Mesenchymal stem cell (in vitro differentiated cells and primary cell): ENCODE results near the gene BORCS5.
"Not testable (repeated sequence)": the region's sequence is repeated elsewhere in the genome, so short reads cannot be mapped to it uniquely, and the experiment has no call there.

Experiments used
- DNase-seq: peaks from one replicate; pipeline ENCODE4 v3.0.0-alpha.2; 2013
- H2AFZ ChIP-seq: one replicate; pipeline ENCODE4 v1.6.1; 2013; ENCODE audit warnings: low read depth, mild to moderate bottlenecking, control low read depth, inconsistent platforms, low read length, moderate library complexity
- H2AK5ac ChIP-seq: 2 replicates; pipeline ENCODE4 v1.6.1; 2013; ENCODE audit warnings: low read length, moderate library complexity, mild to moderate bottlenecking, inconsistent platforms; ENCODE audit not compliant: severe bottlenecking
- H2BK120ac ChIP-seq: one replicate; pipeline ENCODE4 v1.6.1; 2013; ENCODE audit warnings: low read depth, mild to moderate bottlenecking, inconsistent platforms, low read length, moderate library complexity
- H2BK12ac ChIP-seq, 2 experiments: one replicate each; pipeline ENCODE4 v1.6.1; 2013; ENCODE audit warnings: inconsistent platforms in 2 of 2, low read length in 2 of 2, mild to moderate bottlenecking in 2 of 2, moderate library complexity in 2 of 2, control low read depth in 1 of 2
- H2BK15ac ChIP-seq: one replicate; pipeline ENCODE4 v1.6.1; 2013; ENCODE audit warnings: mild to moderate bottlenecking, low read depth, inconsistent platforms; ENCODE audit not compliant: poor library complexity, severe bottlenecking
- H2BK5ac ChIP-seq: 2 replicates; pipeline ENCODE4 v1.6.1; 2013; ENCODE audit warnings: low read depth, mild to moderate bottlenecking, low read length, control low read depth, inconsistent platforms; ENCODE audit not compliant: poor library complexity, severe bottlenecking
- H3K14ac ChIP-seq, 2 experiments: one replicate each; pipeline ENCODE4 v1.6.1; 2013; ENCODE audit warnings: inconsistent platforms in 2 of 2, low read length in 2 of 2, control low read depth in 1 of 2, mild to moderate bottlenecking in 1 of 2, moderate library complexity in 1 of 2
- H3K18ac ChIP-seq, 2 experiments: one replicate each; pipeline ENCODE4 v1.6.1; 2013; ENCODE audit warnings: inconsistent platforms in 2 of 2, low read length in 2 of 2, control low read depth in 1 of 2, low read depth in 1 of 2, mild to moderate bottlenecking in 1 of 2
- H3K23ac ChIP-seq, 2 experiments: one replicate each; pipeline ENCODE4 v1.6.1; 2013; ENCODE audit warnings: inconsistent platforms in 2 of 2, low read length in 2 of 2, mild to moderate bottlenecking in 2 of 2, moderate library complexity in 2 of 2, control low read depth in 1 of 2
- H3K27ac ChIP-seq: 2 replicates; pipeline ENCODE4 v1.5.1; 2013; ENCODE audit warnings: mild to moderate bottlenecking, moderate library complexity, low read length, control low read depth, inconsistent platforms; ENCODE audit not compliant: poor library complexity, severe bottlenecking
- H3K27me3 ChIP-seq, 2 experiments: 2 replicates each; pipeline versions ENCODE4 v1.6.1 to v1.7.0; 2013; ENCODE audit warnings: low read length in 2 of 2, mild to moderate bottlenecking in 2 of 2, moderate library complexity in 2 of 2, control low read depth in 1 of 2, inconsistent platforms in 1 of 2; ENCODE audit not compliant: control insufficient read depth in 1 of 2, insufficient read depth in 1 of 2
- H3K36me3 ChIP-seq, 2 experiments: 2 replicates each; pipeline versions ENCODE4 v1.6.1 to v1.7.0; 2013; ENCODE audit warnings: low read length in 2 of 2, control low read depth in 1 of 2, inconsistent platforms in 1 of 2, low read depth in 1 of 2, mild to moderate bottlenecking in 1 of 2; ENCODE audit not compliant: insufficient read depth in 2 of 2, control insufficient read depth in 1 of 2
- H3K4ac ChIP-seq, 2 experiments: one replicate each; pipeline ENCODE4 v1.6.1; 2013; ENCODE audit warnings: inconsistent platforms in 2 of 2, low read length in 2 of 2, mild to moderate bottlenecking in 2 of 2, moderate library complexity in 2 of 2, control low read depth in 1 of 2, low read depth in 1 of 2
- H3K4me1 ChIP-seq: 2 replicates; pipeline ENCODE4 v1.6.1; 2013; ENCODE audit warnings: low read depth, low read length, control low read depth; ENCODE audit not compliant: control insufficient read depth, insufficient read depth
- H3K4me2 ChIP-seq: 2 replicates; pipeline ENCODE4 v1.6.1; 2013; ENCODE audit warnings: low read length, mild to moderate bottlenecking, inconsistent platforms; ENCODE audit not compliant: poor library complexity, severe bottlenecking
- H3K4me3 ChIP-seq, 2 experiments: 2 replicates each; pipeline versions ENCODE4 v1.5.1 to v1.7.0; 2013; ENCODE audit warnings: low read length in 2 of 2, mild to moderate bottlenecking in 2 of 2, control low read depth in 1 of 2, low read depth in 1 of 2; ENCODE audit not compliant: insufficient read depth in 1 of 2
- H3K79me1 ChIP-seq: replicated peaks from 2 replicates; pipeline ENCODE4 v1.6.1; 2013; ENCODE audit warnings: mild to moderate bottlenecking, control low read depth, low read length, inconsistent platforms; ENCODE audit not compliant: poor library complexity, severe bottlenecking
- H3K9ac ChIP-seq: 2 replicates; pipeline ENCODE4 v1.7.0; 2013; ENCODE audit warnings: mild to moderate bottlenecking, low read length, moderate library complexity
- H3K9me3 ChIP-seq: 2 replicates; pipeline ENCODE4 v1.7.0; 2013; ENCODE audit warnings: mild to moderate bottlenecking, low read length; ENCODE audit not compliant: control insufficient read depth
- H4K8ac ChIP-seq: one replicate; pipeline ENCODE4 v1.6.1; 2013; ENCODE audit warnings: inconsistent platforms, mild to moderate bottlenecking, low read length, moderate library complexity
- H4K91ac ChIP-seq: one replicate; pipeline ENCODE4 v1.6.1; 2013; ENCODE audit warnings: mild to moderate bottlenecking, low read length, inconsistent platforms
- WGBS: methylation state at CpG from one replicate; pipeline ENCODE4 v1.1.7; 2013; ENCODE audit warnings: mixed read lengths; 5-methylcytosine and 5-hydroxymethylcytosine counted together

BORCS5 gene

GRCh38 chr12:12406762-12407161 is 49.9 kb downstream of the BORCS5 start:
- H3K23ac ChIP-seq = no peak overlapping the region
- H3K9ac ChIP-seq = no peak overlapping the region
- no peak overlapping the region for H2AK5ac ChIP-seq
- H2BK15ac ChIP-seq = no peak overlapping the region
- H3K4me2 ChIP-seq = no peak overlapping the region
- peak overlapping the region in 1 of 2 experiments; percentile 5 for H3K18ac ChIP-seq
- peaks cover 0 to 3% of the 10 kb centered on the region in 2 experiments for H3K36me3 ChIP-seq
- H3K9me3 ChIP-seq = no peaks in the 10 kb centered on the region
- H3K27ac ChIP-seq = no peak overlapping the region
- no peaks in the 10 kb centered on the region for H3K4me1 ChIP-seq
- no peak overlapping the region for H2BK12ac ChIP-seq
- no peak overlapping the region for H4K8ac ChIP-seq
- H3K4me3 ChIP-seq = no peak overlapping the region
- no peak overlapping the region for H4K91ac ChIP-seq
- peaks cover 8% of the 10 kb centered on the region for H3K79me1 ChIP-seq
- no peak overlapping the region for H2BK120ac ChIP-seq
- H3K4ac ChIP-seq = no peak overlapping the region
- no peaks in the 10 kb centered on the region for H3K27me3 ChIP-seq
- no peak for DNase-seq
- H2BK5ac ChIP-seq = no peak overlapping the region
- no peak overlapping the region for H2AFZ ChIP-seq
- no peak overlapping the region for H3K14ac ChIP-seq

- Histone ChIP-seq H2AFZ (no peak overlapping the region), H2BK120ac (no peak overlapping the region), H3K9me3 (no peaks in the 10 kb centered on the region), H3K4me3 (no peak overlapping the region), H3K14ac (no peak overlapping the region), H3K36me3 (peaks cover 0 to 3% of the 10 kb centered on the region in 2 experiments), H3K27me3 (no peaks in the 10 kb centered on the region), H3K27ac (no peak overlapping the region), H3K4me2 (no peak overlapping the region), H4K91ac (no peak overlapping the region), H3K18ac (no peak overlapping the region), H3K23ac (no peak overlapping the region), H3K79me1 (peaks cover 6% of the 10 kb centered on the region), H3K4ac (no peak overlapping the region), H4K8ac (no peak overlapping the region), H2BK15ac (no peak overlapping the region), H2BK12ac (no peak overlapping the region), H3K4me1 (no peaks in the 10 kb centered on the region), H2BK5ac (no peak overlapping the region), H2AK5ac (no peak overlapping the region), H3K9ac (no peak overlapping the region)
- DNase-seq = no peak
- no CpG with 5 or more reads among the region's 1 CpG for WGBS
These were observed 51.4 kb downstream of the BORCS5 start for GRCh38 chr12:12408265-12408690.

- not testable (repeated sequence) for H3K79me1 ChIP-seq, H2BK120ac ChIP-seq, H4K8ac ChIP-seq, H3K9me3 ChIP-seq, H3K36me3 ChIP-seq, H2BK15ac ChIP-seq, H2BK12ac ChIP-seq, H2BK5ac ChIP-seq, H3K14ac ChIP-seq, H3K4me1 ChIP-seq, H3K9ac ChIP-seq, H3K4me3 ChIP-seq, DNase-seq, H3K18ac ChIP-seq, H2AK5ac ChIP-seq, H3K4me2 ChIP-seq, H3K4ac ChIP-seq, H2AFZ ChIP-seq, H3K27me3 ChIP-seq, H4K91ac ChIP-seq, H3K27ac ChIP-seq, H3K23ac ChIP-seq
- no CpG with 5 or more reads among the region's 2 CpGs for WGBS
These were observed 52.5 kb downstream of the BORCS5 start for GRCh38 chr12:12409337-12409736.

GRCh38 chr12:12415886-12416285 is 59.0 kb downstream of the BORCS5 start:
- no peak overlapping the region for H3K27ac ChIP-seq
- H3K79me1 ChIP-seq = no peaks in the 10 kb centered on the region
- no peak overlapping the region for H4K91ac ChIP-seq
- H2AFZ ChIP-seq = no peak overlapping the region
- no peak overlapping the region for H3K18ac ChIP-seq
- H3K14ac ChIP-seq = no peak overlapping the region
- no peak overlapping the region for H3K4me2 ChIP-seq
- H2BK120ac ChIP-seq = no peak overlapping the region
- no peak overlapping the region for H3K9ac ChIP-seq
- H3K27me3 ChIP-seq = no peaks in the 10 kb centered on the region
- H2BK15ac ChIP-seq = no peak overlapping the region
- no peaks in the 10 kb centered on the region for H3K4me1 ChIP-seq
- no peaks in the 10 kb centered on the region for H3K36me3 ChIP-seq
- no peak overlapping the region for H2BK5ac ChIP-seq
- H4K8ac ChIP-seq = no peak overlapping the region
- H3K4ac ChIP-seq = no peak overlapping the region
- no peak for DNase-seq
- no peak overlapping the region for H2AK5ac ChIP-seq
- WGBS = no CpG with 5 or more reads among the region's 2 CpGs
- H2BK12ac ChIP-seq = no peak overlapping the region
- H3K9me3 ChIP-seq = no peaks in the 10 kb centered on the region
- H3K4me3 ChIP-seq = no peak overlapping the region
- H3K23ac ChIP-seq = no peak overlapping the region
